ENCODE results near the gene MITF.

- TF ChIP-seq POLR2A (IDR thresholded peaks at IDR 0.05) (no peak), CTCF (IDR thresholded peaks at IDR 0.05) (no peak), EP300 (IDR thresholded peaks at IDR 0.05) (no peak)
Observed at GRCh38 chr3:69781593-69781992, 42.3 kb downstream of the MITF start.

Data from suprapubic skin (tissue), 3 donors.